K562 treated with DMSO at 1 percent for 48 hours (cell line): ENCODE measurements around the gene TP53TG5. TPM values are rescaled to one million over a fixed set of nuclear protein-coding genes. Genes with fewer than 3 reads are reported as not detected.

Source experiments
- total RNA-seq: library from RNA; unstranded; fragments of 300-600 nt; gene quantifications from 2 replicates; pipeline ENCODE4 v1.2.3, GENCODE V29; 2022; ENCODE audit warnings: low replicate concordance; ENCODE audit errors: extremely low read depth

TP53TG5 gene
- total RNA-seq: not detected in 2 replicates

DNA sequence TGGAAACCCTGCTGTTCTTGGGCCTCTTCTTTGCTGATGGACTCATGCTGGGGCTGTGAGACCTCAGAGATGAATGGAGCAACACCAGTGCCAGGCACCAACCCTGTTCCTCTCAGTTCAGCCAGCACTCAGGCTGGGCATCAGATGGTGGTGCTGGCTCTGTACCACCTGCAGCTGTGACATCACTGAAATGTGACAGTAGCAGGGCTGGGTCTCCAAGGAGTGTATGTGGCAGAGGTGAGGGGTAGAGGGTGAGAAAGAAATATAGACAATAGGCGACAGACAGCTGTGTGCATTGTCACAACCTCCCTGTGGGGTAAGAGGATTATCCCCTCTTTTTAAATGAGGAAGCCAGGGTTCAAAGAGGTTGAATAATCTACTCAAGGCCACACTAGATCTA lies at the start of gene TP53TG5:
Gene TP53TG5 (minus strand): TSS at position 135 of the 400 bp plus-strand sequence. CDS start 89 bp downstream, at position 46.

DNA sequence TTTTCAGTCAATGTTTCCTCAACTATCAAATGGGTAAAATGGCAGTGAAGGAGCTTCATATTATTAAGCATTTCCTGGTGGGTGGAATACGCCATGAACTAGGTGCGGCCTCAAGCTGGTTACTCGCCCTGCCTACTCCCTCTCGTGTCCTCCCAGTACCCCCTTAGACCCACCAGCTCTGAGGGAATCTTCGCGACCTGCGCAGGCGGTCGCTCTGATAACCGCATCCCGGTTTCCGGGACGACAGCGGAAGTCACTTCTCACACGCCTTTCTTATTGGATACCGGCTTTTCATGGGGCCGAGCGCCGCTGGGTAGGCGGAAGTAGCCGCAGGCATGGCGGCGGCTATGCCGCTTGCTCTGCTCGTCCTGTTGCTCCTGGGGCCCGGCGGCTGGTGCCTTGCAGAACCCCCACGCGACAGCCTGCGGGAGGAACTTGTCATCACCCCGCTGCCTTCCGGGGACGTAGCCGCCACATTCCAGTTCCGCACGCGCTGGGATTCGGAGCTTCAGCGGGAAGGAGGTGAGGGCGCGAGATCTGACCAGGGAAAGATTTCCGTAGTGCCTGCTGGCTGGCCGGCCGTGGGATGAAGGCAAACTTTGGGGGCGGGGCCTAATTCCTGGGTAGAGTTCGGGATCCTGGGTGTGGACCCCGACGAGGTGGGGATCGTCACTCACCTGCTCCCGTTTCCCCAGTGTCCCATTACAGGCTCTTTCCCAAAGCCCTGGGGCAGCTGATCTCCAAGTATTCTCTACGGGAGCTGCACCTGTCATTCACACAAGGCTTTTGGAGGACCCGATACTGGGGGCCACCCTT lies 37.9 kb upstream of the TP53TG5 start, which contains the start of gene PIGT:
Gene PIGT (plus strand): TSS at position 320 of the 816 bp plus-strand sequence. CDS start 16 bp downstream, at position 336.

DNA sequence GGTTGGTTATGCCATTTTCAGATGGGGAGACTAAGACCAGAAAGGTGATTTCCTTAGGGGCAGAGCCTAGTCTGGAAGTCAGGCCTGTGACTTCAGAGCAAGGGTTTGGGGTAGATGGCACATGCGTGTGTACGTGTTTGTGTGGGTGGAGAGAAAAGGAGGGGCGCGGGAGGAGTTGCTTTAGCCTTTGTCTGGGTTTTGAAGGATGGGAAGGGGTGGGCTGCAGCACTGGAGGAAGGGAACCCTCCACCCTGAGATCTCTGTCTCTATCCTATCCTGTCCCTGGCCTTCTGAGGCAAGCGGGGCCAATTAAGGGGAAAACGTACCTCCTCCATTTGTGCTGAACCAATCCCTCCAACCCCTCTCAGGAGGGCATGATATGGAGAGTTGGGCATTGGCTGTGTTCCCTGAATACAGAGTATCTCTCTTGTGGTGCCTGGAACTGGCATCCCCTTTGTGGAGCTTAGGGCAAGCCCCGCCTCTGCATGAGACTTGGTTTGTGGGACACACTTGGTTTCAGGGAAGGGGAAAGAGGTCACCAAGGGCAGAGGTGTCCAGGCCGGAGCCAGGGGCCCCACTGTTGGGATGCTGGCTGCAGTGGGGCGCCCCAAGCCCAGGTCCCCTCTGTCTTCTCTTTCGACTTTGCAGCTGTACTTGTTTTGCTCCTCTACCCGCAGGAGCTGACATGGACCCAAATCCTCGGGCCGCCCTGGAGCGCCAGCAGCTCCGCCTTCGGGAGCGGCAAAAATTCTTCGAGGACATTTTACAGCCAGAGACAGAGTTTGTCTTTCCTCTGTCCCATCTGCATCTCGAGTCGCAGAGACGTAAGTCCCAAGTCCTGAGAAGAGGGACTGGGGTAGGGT lies 29.9 kb upstream of the TP53TG5 start, which contains the start of gene DBNDD2:
Gene DBNDD2 (plus strand): TSS at position 507 of the 863 bp plus-strand sequence. CDS start 179 bp downstream, at position 686.

DNA sequence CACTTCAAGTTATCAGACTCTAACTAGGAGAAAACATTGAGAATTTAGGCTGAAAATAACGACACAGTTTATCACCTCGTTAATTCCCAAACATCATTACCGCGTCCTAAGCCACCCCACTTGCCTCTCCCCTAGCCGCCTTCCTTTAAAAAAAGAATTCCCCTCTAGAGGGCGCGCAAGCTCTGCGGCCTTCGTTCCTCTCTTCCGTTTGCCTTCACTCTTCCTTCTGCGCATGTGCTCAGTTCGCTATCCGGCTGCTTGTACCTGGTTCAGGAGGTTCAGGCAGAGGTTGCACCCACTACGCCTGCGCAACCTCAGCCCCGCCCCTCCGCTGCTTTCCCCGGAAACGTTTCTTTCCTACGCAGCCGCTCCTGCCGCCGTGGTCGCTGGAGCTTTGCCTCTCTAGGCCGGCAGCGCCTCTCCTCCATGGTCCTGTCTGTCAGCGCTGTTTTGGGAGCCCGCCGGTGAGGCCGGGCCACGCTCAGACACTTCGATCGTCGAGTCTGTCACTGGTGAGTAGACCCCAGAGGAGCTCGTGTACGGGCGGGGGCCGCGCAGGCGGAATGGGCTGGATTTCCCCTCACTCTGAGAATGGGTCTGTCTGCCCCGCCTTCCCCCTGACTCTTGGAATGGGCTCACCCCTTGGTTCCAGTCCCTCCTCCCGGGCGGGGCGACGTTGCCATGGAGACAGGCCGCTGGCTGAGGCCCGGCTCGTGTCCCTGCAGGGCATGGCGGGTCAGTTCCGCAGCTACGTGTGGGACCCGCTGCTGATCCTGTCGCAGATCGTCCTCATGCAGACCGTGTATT lies 15.1 kb downstream of the TP53TG5 start, which contains the start of gene SYS1:
Gene SYS1 (plus strand): TSS at position 353 of the 807 bp plus-strand sequence. CDS start 376 bp downstream, at position 729.

DNA sequence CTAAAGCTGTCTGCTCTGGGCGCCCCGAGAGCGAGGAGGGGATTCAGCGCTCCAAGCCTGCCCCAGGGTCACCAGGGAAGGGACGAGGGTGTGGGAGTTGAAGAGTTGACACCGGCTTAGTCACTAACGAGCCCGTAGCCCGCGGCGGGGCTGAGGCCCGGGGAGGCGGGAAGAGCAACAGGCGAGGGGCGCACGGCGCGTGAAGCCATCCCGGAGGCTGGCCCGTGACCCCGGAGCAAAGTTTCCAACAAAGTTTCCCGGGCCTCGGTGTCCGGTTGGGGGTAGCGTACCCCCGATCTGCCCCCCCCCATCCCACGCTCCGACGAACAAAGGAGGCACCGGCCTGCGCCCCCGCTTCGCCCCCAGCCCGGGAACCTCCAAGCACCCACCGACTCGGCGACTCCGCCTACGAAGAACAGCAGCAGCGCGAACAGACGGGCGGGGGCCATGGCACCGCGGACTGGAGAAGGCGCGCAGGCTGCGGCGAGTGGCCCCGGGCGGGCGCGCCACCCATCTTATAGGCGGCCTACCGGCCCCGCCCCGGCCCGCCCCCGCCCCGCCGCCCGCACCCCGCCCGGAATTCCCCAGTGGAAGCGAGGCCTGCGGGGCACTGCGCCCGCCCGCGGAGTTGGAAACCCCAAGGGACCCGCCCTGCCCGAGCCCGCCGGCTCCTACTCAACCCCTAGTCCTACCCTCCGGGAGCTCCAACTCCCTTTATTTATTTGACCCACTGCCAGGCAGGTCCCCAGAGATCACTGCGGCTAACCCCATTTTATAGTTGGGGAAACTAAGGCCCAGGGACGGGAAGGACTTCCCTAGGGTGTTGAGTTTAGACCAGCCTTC lies 30.0 kb downstream of the TP53TG5 start, which contains the start of gene SDC4:
Gene SDC4 (minus strand): TSS at position 489 of the 843 bp plus-strand sequence. CDS start 40 bp downstream, at position 449.

Other genes with a start within 250 kb of the TP53TG5 start
- gene PI3, start 203.4 kb downstream of the TP53TG5 start, total RNA-seq: not detected in 2 replicates
- not detected in 2 replicates for gene SEMG1, start 171.3 kb downstream of the TP53TG5 start, total RNA-seq
- not detected in 2 replicates for gene SEMG2, start 157.0 kb downstream of the TP53TG5 start, total RNA-seq
- gene SLPI, start 123.8 kb downstream of the TP53TG5 start, total RNA-seq: not detected in 2 replicates
- not detected in 2 replicates for gene RBPJL, start 71.5 kb downstream of the TP53TG5 start, total RNA-seq
- gene MATN4, start 70.0 kb downstream of the TP53TG5 start, total RNA-seq: not detected in 2 replicates
- gene SDC4, start 29.9 kb downstream of the TP53TG5 start, total RNA-seq: not detected in 2 replicates
- gene SYS1, start 15.2 kb downstream of the TP53TG5 start, total RNA-seq: not detected in 2 replicates
- gene DBNDD2, start 30.0 kb upstream of the TP53TG5 start, total RNA-seq: not detected in 2 replicates
- not detected in 2 replicates for gene PIGT, start 37.8 kb upstream of the TP53TG5 start, total RNA-seq
- not detected in 2 replicates for gene WFDC2, start 91.4 kb upstream of the TP53TG5 start, total RNA-seq
- not detected in 2 replicates for gene SPINT3, start 137.3 kb upstream of the TP53TG5 start, total RNA-seq
- gene WFDC6, start 161.2 kb upstream of the TP53TG5 start, total RNA-seq: not detected in 2 replicates
- gene EPPIN, start 169.1 kb upstream of the TP53TG5 start, total RNA-seq: not detected in 2 replicates
- gene WFDC8, start 201.0 kb upstream of the TP53TG5 start, total RNA-seq: not detected in 2 replicates